GM10266 (cell line): ENCODE data around the gene GRID1.

Experiments
- DNase-seq: peaks from one replicate; pipeline ENCODE4 v3.0.0; 2012; ENCODE audit errors: extremely low spot score
- CTCF ChIP-seq: IDR thresholded peaks from 2 replicates; pipeline ENCODE4 v1.5.1; 2012; ENCODE audit warnings: mild to moderate bottlenecking, low read depth; ENCODE audit not compliant: control insufficient read depth, insufficient read depth; ENCODE audit errors: missing control alignments

Gene GRID1

DNA sequence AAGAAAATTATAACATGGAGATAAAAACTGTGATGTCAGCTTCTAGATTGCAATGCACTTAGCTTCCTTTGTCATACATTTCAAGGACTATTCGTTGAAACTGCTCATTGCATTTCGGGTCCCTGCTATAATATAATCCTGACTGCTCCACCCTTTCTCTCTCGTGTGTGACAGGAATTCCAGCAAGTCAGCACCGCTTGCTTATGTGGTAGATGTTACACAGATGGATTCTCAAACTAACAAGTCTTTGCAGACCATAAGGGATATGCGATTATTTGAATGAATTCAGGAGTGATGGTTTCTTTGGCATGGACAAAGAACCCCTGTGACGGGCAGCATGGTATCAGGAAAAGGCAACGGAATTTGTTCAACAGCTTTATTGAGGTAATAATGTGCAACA, 184.0 kb downstream of the GRID1 start:
- DNase-seq: no peak

GRCh38 chr10:86182150-86182549, 184.4 kb downstream of the GRID1 start:
- no peak for TF ChIP-seq CTCF
- DNase-seq: no peak

More for the DNA sequence above, 184.0 kb downstream of the GRID1 start:
- no peak for TF ChIP-seq CTCF

GRCh38 chr10:86180861-86181260, 185.7 kb downstream of the GRID1 start:
- no peak for DNase-seq
- no peak for TF ChIP-seq CTCF

- TF ChIP-seq CTCF: no peak
- DNase-seq: no peak
Measured at GRCh38 chr10:86179961-86180360, 186.6 kb downstream of the GRID1 start.

DNA sequence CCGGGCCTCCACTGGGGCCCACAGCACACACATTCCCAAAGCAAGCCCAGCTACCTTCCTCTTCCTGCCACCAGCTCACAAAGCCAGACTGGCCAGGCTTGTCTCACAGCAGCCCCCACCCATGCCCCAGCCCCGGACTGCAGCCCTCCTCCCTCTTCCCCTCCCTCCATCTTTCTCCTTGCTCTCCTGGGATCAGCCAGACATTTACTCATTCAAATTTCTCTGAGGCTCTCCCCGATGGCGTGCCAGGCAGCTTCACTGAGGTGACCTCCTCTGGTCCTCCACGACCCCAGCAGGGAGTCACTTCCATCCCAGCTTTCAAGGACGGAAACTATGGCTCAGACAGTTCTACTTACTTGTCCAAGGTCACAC, 187.5 kb downstream of the GRID1 start:
- no peak for TF ChIP-seq CTCF
- DNase-seq: no peak

DNA sequence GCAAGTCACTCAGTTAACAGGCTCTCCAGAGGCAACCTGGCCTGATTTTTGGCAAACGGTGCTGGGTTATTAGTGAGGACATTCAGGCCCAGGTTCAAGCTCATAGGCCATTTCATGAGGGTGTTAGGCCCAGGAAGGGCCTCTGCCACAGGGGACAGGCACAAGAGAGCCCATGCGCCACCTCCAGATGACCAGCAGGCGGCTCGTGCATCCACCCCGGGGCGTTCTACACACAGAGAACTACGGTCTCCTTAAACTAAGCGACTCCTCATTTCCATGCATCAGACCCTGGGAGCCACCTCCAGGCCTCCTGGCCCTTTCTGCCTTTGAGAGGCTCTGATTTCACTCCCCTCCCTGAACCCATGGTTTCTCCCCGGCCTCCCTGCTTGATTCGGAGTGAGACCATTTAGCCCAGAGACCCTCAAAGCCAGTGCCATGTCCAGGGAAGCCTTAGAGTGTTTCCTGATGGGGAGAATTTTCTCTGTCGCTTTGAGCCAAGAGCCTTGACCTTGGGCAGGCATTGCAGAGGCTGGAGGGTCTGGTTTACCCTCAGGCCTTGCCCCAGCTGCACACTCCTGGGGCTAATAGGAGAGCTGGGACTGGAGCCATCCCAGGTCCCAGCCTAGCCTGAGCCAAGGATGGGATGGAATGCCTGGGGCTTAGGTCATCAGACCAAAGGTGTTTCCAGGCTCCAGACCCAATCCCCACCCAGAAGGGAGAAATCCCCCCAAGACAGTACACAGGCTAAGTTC, 188.0 kb downstream of the GRID1 start:
- TF ChIP-seq CTCF: peak; percentile 32
- DNase-seq: no peak

GRCh38 chr10:86177537-86178155, 188.9 kb downstream of the GRID1 start:
- no peak for TF ChIP-seq CTCF
- DNase-seq: no peak
